A549 treated with DMSO at 1 μM for 4 hours (cell line): ENCODE measurements around the gene TUBB2B. TPM values are rescaled to one million over a fixed set of nuclear protein-coding genes. Genes with fewer than 3 reads are reported as not detected.

Source experiments
- total RNA-seq: library from RNA; stranded (reverse); fragments of 200-300 nt; extraction: Qiagen RNA extraction; gene quantifications from 5 replicates; pipeline ENCODE4 v1.2.3, GENCODE V29; 2022; ENCODE audit warnings: low read depth

The TUBB2B gene
- 11.3 to 14.6 TPM (median 13.3 TPM) in 5 replicates for total RNA-seq

DNA sequence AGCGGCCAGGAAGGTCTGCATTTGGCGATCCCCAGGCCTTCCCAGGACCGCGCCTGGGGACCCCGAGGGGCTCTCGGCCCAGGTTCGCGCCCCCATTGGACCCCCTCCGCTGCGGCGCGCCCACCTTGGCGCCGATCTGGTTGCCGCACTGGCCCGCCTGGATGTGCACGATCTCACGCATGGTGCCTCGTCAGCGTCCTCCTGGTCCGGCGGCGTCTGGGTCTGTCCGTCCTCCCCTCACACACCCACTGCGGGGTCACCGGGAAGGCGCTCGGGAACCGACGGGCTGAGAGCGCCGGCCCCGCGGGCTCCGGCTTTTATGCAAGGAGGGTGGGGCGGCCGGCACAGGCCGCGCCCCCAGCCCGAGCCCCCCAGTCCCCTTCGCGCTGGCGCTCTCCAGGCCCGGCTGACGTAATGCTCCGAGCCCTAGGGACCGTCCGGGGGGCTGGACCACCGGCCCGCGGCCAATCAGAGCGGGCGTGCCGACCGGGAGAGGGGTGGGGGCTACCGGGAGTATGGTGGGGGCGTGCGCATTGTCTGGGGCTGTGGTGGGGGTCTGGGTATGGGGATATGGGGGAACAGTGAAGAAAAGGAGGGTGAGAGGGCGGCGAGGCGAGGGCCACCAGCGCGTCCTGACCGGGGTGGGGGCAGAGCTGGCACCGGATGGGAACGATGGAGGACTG lies at the start of gene TUBB2B:
TUBB2B (minus strand) TSS at position 291 of the 683 bp plus-strand sequence; CDS start at position 181, 110 bp downstream.

DNA sequence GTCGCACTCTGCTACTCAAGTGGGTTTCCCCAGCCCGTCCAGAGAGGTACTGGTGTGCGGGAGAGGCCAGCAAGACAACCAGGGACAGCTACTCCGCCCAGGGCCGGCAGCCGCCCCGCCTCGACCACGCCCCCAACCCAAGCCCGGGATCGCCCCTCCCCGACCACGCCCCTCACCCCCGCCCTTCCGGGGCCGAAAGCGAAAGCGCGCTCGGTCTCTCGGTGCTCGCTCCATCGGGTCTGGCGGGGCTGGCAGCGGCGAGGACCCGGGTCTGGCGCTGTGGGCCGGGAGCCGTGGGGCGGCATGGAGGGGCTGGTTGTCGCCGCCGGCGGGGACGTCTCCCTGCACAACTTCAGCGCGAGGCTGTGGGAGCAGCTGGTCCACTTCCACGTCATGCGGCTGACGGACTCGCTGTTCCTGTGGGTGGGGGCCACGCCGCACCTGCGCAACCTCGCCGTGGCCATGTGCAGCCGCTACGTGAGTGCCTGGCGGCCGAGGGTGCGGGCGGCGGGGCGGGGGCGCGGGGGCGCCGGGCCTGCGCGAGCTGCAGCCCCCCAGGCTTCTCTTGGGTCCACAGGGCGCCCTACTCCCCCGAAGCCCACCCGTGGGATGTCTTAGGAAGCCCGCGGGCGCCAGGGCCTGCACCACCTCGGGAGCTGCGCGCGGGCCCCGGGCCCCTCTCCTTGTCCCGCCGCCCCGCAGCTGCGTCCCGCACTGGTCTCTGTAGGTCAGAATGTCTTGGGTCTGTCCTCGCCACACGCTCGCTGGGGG lies 31.5 kb upstream of the TUBB2B start, which contains the start of gene PSMG4:
PSMG4 (plus strand) TSS at position 228 of the 771 bp plus-strand sequence; CDS start at position 304, 76 bp downstream.

Other genes starting within 250 kb of the TUBB2B start
- gene NQO2, start 227.8 kb downstream of the TUBB2B start, total RNA-seq, result 69.7 to 86.4 TPM (median 79.5 TPM) in 5 replicates
- 12.7 to 14.6 TPM (median 13.0 TPM) in 5 replicates for gene RIPK1, start 159.2 kb downstream of the TUBB2B start, total RNA-seq
- gene BPHL, start 108.9 kb downstream of the TUBB2B start, total RNA-seq, result 16.3 to 29.4 TPM (median 23.3 TPM) in 5 replicates
- 72.7 to 86.8 TPM (median 76.4 TPM) in 5 replicates for gene TUBB2A, start 70.1 kb downstream of the TUBB2B start, total RNA-seq
- gene PSMG4, start 31.3 kb upstream of the TUBB2B start, total RNA-seq, result 19.5 to 27.4 TPM (median 27.0 TPM) in 5 replicates
- gene SLC22A23, start 229.4 kb upstream of the TUBB2B start, total RNA-seq, result 8.4 to 11.8 TPM (median 10.6 TPM) in 5 replicates